ENCODE data around the gene SLC39A6. TPM values are rescaled to one million over a fixed set of nuclear protein-coding genes. Genes with fewer than 3 reads are reported as not detected.
"Not testable (repeated sequence)": the region's sequence is repeated elsewhere in the genome, so short reads cannot be mapped to it uniquely, and the experiment has no call there.

The SLC39A6 gene
- total RNA-seq, 1 donor = 133 TPM

GRCh38 chr18:36176177-36176584, 47.0 kb upstream of the SLC39A6 start:
- no peaks in the 10 kb centered on the region for H3K27me3 ChIP-seq (ENCODE audit: insufficient read depth, low read length)
- H3K9me3 ChIP-seq (ENCODE audit: low read depth, low read length) = no peaks in the 10 kb centered on the region
- H3K79me2 ChIP-seq (ENCODE audit: insufficient read depth, low read length) = no peaks in the 10 kb centered on the region
- H2AFZ ChIP-seq (ENCODE audit: low read length) = no peak overlapping the region
- H3K27ac ChIP-seq (ENCODE audit: low read depth, low read length) = peak overlapping the region; percentile 13
- no peak overlapping the region for H3K4me2 ChIP-seq (ENCODE audit: insufficient read depth, low read length)
- no peaks in the 10 kb centered on the region for H4K20me1 ChIP-seq (ENCODE audit: insufficient read depth, low read length)
- DNase-seq (ENCODE audit: insufficient read length, low spot score, missing footprints) = no peak
- no peak for TF ChIP-seq CTCF (IDR thresholded peaks at IDR 0.05; ENCODE audit: extremely low read depth, low read depth, low read length)
- H3K4me1 ChIP-seq (ENCODE audit: insufficient read depth, low read length) = peaks cover 10% of the 10 kb centered on the region
- peaks cover 41% of the 10 kb centered on the region for H3K36me3 ChIP-seq (ENCODE audit: insufficient read depth, low read length)
- no peak overlapping the region for H3K4me3 ChIP-seq (ENCODE audit: insufficient read depth, low read length)

GRCh38 chr18:36175481-36175880, 46.3 kb upstream of the SLC39A6 start:
- no peaks in the 10 kb centered on the region for H4K20me1 ChIP-seq (ENCODE audit: insufficient read depth, low read length)

GRCh38 chr18:36169938-36170337, 40.8 kb upstream of the SLC39A6 start:
- no peak for TF ChIP-seq CTCF (IDR thresholded peaks at IDR 0.05; ENCODE audit: extremely low read depth, low read depth, low read length)
- H4K20me1 ChIP-seq (ENCODE audit: insufficient read depth, low read length) = no peaks in the 10 kb centered on the region
- no peaks in the 10 kb centered on the region for H3K27me3 ChIP-seq (ENCODE audit: insufficient read depth, low read length)
- peaks cover 56% of the 10 kb centered on the region for H3K36me3 ChIP-seq (ENCODE audit: insufficient read depth, low read length)
- no peak overlapping the region for H2AFZ ChIP-seq (ENCODE audit: low read length)
- H3K4me1 ChIP-seq (ENCODE audit: insufficient read depth, low read length) = peaks cover 3% of the 10 kb centered on the region
- H3K79me2 ChIP-seq (ENCODE audit: insufficient read depth, low read length) = no peaks in the 10 kb centered on the region
- no peaks in the 10 kb centered on the region for H3K9me3 ChIP-seq (ENCODE audit: low read depth, low read length)
- H3K4me3 ChIP-seq (ENCODE audit: insufficient read depth, low read length) = no peak overlapping the region
- no peak overlapping the region for H3K4me2 ChIP-seq (ENCODE audit: insufficient read depth, low read length)
- H3K27ac ChIP-seq (ENCODE audit: low read depth, low read length) = no peak overlapping the region
- no peak for DNase-seq (ENCODE audit: insufficient read length, low spot score, missing footprints)

More at GRCh38 chr18:36175481-36175880, 46.3 kb upstream of the SLC39A6 start:
- Histone ChIP-seq H2AFZ (ENCODE audit: low read length) (no peak overlapping the region), H3K27ac (ENCODE audit: low read depth, low read length) (peak overlapping the region; percentile 20), H3K9me3 (ENCODE audit: low read depth, low read length) (no peaks in the 10 kb centered on the region), H3K4me3 (ENCODE audit: insufficient read depth, low read length) (no peak overlapping the region), H3K4me1 (ENCODE audit: insufficient read depth, low read length) (peaks cover 10% of the 10 kb centered on the region), H3K4me2 (ENCODE audit: insufficient read depth, low read length) (no peak overlapping the region), H3K27me3 (ENCODE audit: insufficient read depth, low read length) (no peaks in the 10 kb centered on the region), H3K79me2 (ENCODE audit: insufficient read depth, low read length) (no peaks in the 10 kb centered on the region), H3K36me3 (ENCODE audit: insufficient read depth, low read length) (peaks cover 47% of the 10 kb centered on the region)
- TF ChIP-seq CTCF (IDR thresholded peaks at IDR 0.05; ENCODE audit: extremely low read depth, low read depth, low read length) = no peak
- no peak for DNase-seq (ENCODE audit: insufficient read length, low spot score, missing footprints)

GRCh38 chr18:36168296-36168695, 39.2 kb upstream of the SLC39A6 start:
- not testable (repeated sequence) for H3K4me2 ChIP-seq (ENCODE audit: insufficient read depth, low read length); H4K20me1 ChIP-seq (ENCODE audit: insufficient read depth, low read length); H3K9me3 ChIP-seq (ENCODE audit: low read depth, low read length); H3K27me3 ChIP-seq (ENCODE audit: insufficient read depth, low read length); DNase-seq (ENCODE audit: insufficient read length, low spot score, missing footprints); H3K4me3 ChIP-seq (ENCODE audit: insufficient read depth, low read length); H3K4me1 ChIP-seq (ENCODE audit: insufficient read depth, low read length); H3K27ac ChIP-seq (ENCODE audit: low read depth, low read length); H2AFZ ChIP-seq (ENCODE audit: low read length); H3K79me2 ChIP-seq (ENCODE audit: insufficient read depth, low read length)
- H3K36me3 ChIP-seq (ENCODE audit: insufficient read depth, low read length) = peaks cover 58% of the 10 kb centered on the region
